Esophagus muscularis mucosa (tissue), 4 donors: Measurements from ENCODE around the gene MYH16. TPM values are rescaled to one million over a fixed set of nuclear protein-coding genes. Genes with fewer than 3 reads are reported as not detected.

Experiments used
- DNase-seq: peaks from one replicate; pipeline ENCODE4 v3.0.0-alpha.2; 2017; ENCODE audit errors: extremely low spot score
- H3K27ac ChIP-seq, 4 donors: fragments of 200-600 bp; sonication (generic); replicated peaks in 1 of 4; 1 replicate in 3 of 4; 2 replicates in 1 of 4; pipeline ENCODE4 v1.5.1; 2016 to 2019; ENCODE audit warnings: mild to moderate bottlenecking in 1 of 4
- H3K27me3 ChIP-seq, 4 donors: fragments of 200-600 bp; sonication (generic); one replicate each; pipeline versions ENCODE4 v1.5.1 to v1.6.0; 2016 to 2019
- H3K36me3 ChIP-seq, 4 donors: fragments of 200-600 bp; sonication (generic); one replicate each; pipeline ENCODE4 v1.5.1; 2016 to 2019
- H3K4me1 ChIP-seq, 4 donors: fragments of 200-600 bp; sonication (generic); one replicate each; pipeline ENCODE4 v1.5.1; 2016 to 2019
- H3K4me3 ChIP-seq, 4 donors: fragments of 200-600 bp; sonication (generic); 1 replicate in 2 of 4; 2 replicates in 2 of 4; pipeline ENCODE4 v1.5.1; 2016 to 2019; ENCODE audit warnings: mild to moderate bottlenecking in 4 of 4, moderate library complexity in 1 of 4
- H3K9me3 ChIP-seq, 4 donors: fragments of 200-600 bp; sonication (generic); 1 replicate in 3 of 4; 2 replicates in 1 of 4; pipeline ENCODE4 v1.5.1; 2016 to 2019
- CTCF ChIP-seq, 3 experiments: fragments of 200-600 bp in 2 of 3; fragments of 450-650 bp in 1 of 3; sonication (generic) in 2 of 3; IDR thresholded peaks; one replicate each; pipeline ENCODE4 v1.5.1; 2017 to 2019; ENCODE audit warnings: antibody characterized with exemption in 3 of 3, mild to moderate bottlenecking in 2 of 3, moderate library complexity in 1 of 3
- EP300 ChIP-seq: sonication (generic); formaldehyde crosslinking; IDR thresholded peaks from one replicate; pipeline ENCODE4 v1.6.1; 2017; ENCODE audit warnings: antibody characterized with exemption
- POLR2A ChIP-seq: fragments of 450-650 bp; IDR thresholded peaks from one replicate; pipeline ENCODE4 v1.6.1; 2017; ENCODE audit warnings: antibody characterized with exemption, moderate library complexity, mild to moderate bottlenecking, low read depth
- POLR2AphosphoS5 ChIP-seq, 2 donors: sonication (generic); formaldehyde crosslinking; IDR thresholded peaks; one replicate each; pipeline ENCODE4 v1.6.1; 2017; ENCODE audit warnings: antibody characterized with exemption in 2 of 2
- WGBS: methylation state at CpG from one replicate; pipeline ENCODE4 v1.1.5; 2018; 5-methylcytosine and 5-hydroxymethylcytosine counted together
- intact Hi-C: fragments of 100-400 bp; cut with DNase I; formaldehyde crosslinking; loops from one replicate; pipeline ENCODE4 v1.15.1; 2023
- total RNA-seq, 4 donors: library from RNA; depleted of rRNA; stranded (reverse); fragments of >200 nt; gene quantifications; one replicate each; pipeline versions ENCODE4 v1.1.0 to v1.2.1, GENCODE V29; 2016

Gene MYH16
- total RNA-seq, 4 donors from 2014 or later: not detected

GRCh38 chr7:99243751-99244337 lies 28.8 kb upstream of the MYH16 start:
- H3K36me3 ChIP-seq: no peaks in the 10 kb centered on the region
- no peak for DNase-seq
- H3K27me3 ChIP-seq: peaks cover 0 to 22% (median 0%) of the 10 kb centered on the region in 4 donors
- H3K9me3 ChIP-seq: no peaks in the 10 kb centered on the region
- no peaks in the 10 kb centered on the region for H3K4me1 ChIP-seq
- TF ChIP-seq POLR2AphosphoS5 (IDR thresholded peaks at IDR 0.05) (no peak), EP300 (no peak), POLR2A (no peak), CTCF (IDR thresholded peaks at IDR 0.05) (no peak)
- WGBS: 85% methylated on average over 5 of the region's 5 CpGs
- intact Hi-C loops: no loop called here
- H3K4me3 ChIP-seq: no peak overlapping the region
- no peak overlapping the region for H3K27ac ChIP-seq

GRCh38 chr7:99244939-99245338 lies 27.7 kb upstream of the MYH16 start:
- H3K27me3 ChIP-seq: peaks cover 0 to 25% (median 0%) of the 10 kb centered on the region in 4 donors
- no peak overlapping the region for H3K4me3 ChIP-seq
- intact Hi-C loops: no loop called here
- TF ChIP-seq POLR2AphosphoS5 (IDR thresholded peaks at IDR 0.05): no peak
- no peak for TF ChIP-seq CTCF (IDR thresholded peaks at IDR 0.05)
- no peak for TF ChIP-seq EP300
- TF ChIP-seq POLR2A: no peak
- H3K9me3 ChIP-seq: no peaks in the 10 kb centered on the region
- no peak for DNase-seq
- 62% methylated on average over 3 of the region's 3 CpGs for WGBS
- H3K27ac ChIP-seq: no peak overlapping the region
- H3K4me1 ChIP-seq: no peaks in the 10 kb centered on the region
- H3K36me3 ChIP-seq: no peaks in the 10 kb centered on the region

- Histone ChIP-seq H3K4me1 (no peaks in the 10 kb centered on the region), H3K9me3 (no peaks in the 10 kb centered on the region), H3K4me3 (no peak overlapping the region), H3K36me3 (no peaks in the 10 kb centered on the region), H3K27me3 (peaks cover 0 to 28% (median 0%) of the 10 kb centered on the region in 4 donors), H3K27ac (no peak overlapping the region)
- no peak for DNase-seq
- WGBS: 73% methylated on average over 10 of the region's 10 CpGs
- intact Hi-C loops: no loop called here
- TF ChIP-seq CTCF (IDR thresholded peaks at IDR 0.05) (no peak), EP300 (no peak), POLR2AphosphoS5 (IDR thresholded peaks at IDR 0.05) (no peak), POLR2A (no peak)
These were observed 24.1 kb upstream of the MYH16 start for GRCh38 chr7:99248391-99249095.

GRCh38 chr7:99249985-99250575 lies 22.6 kb upstream of the MYH16 start:
- TF ChIP-seq POLR2AphosphoS5 (IDR thresholded peaks at IDR 0.05): no peak
- TF ChIP-seq EP300: no peak
- no peak for TF ChIP-seq POLR2A
- TF ChIP-seq CTCF (IDR thresholded peaks at IDR 0.05): no peak
- no peak overlapping the region for H3K27ac ChIP-seq
- WGBS: 87% methylated on average over 8 of the region's 8 CpGs
- peaks cover 0 to 23% (median 0%) of the 10 kb centered on the region in 4 donors for H3K27me3 ChIP-seq
- H3K9me3 ChIP-seq: no peaks in the 10 kb centered on the region
- no peaks in the 10 kb centered on the region for H3K36me3 ChIP-seq
- no peak for DNase-seq
- no peak overlapping the region for H3K4me3 ChIP-seq
- intact Hi-C loops: no loop called here
- no peaks in the 10 kb centered on the region for H3K4me1 ChIP-seq
